Subcutaneous abdominal adipose tissue (tissue), 5 donors: Measurements from ENCODE around the gene RALGAPA2.

ENCODE experiments used
- H3K27ac ChIP-seq: one replicate; pipeline ENCODE4 v1.7.0; 2013; ENCODE audit warnings: low read depth, mild to moderate bottlenecking, inconsistent platforms, low read length, moderate library complexity
- H3K27me3 ChIP-seq, 5 donors: one replicate each; pipeline ENCODE4 v1.7.0; 2013; ENCODE audit warnings: low read length in 5 of 5, inconsistent platforms in 1 of 5; ENCODE audit not compliant: control insufficient read depth in 5 of 5, insufficient read depth in 4 of 5
- H3K36me3 ChIP-seq, 5 donors: one replicate each; pipeline ENCODE4 v1.7.0; 2013; ENCODE audit warnings: low read length in 5 of 5; ENCODE audit not compliant: control insufficient read depth in 5 of 5, insufficient read depth in 5 of 5
- H3K4me1 ChIP-seq, 5 donors: one replicate each; pipeline ENCODE4 v1.7.0; 2013; ENCODE audit warnings: low read length in 5 of 5, mild to moderate bottlenecking in 3 of 5, moderate library complexity in 1 of 5; ENCODE audit not compliant: control insufficient read depth in 5 of 5, insufficient read depth in 5 of 5
- H3K4me3 ChIP-seq, 5 donors: one replicate each; pipeline ENCODE4 v1.7.0; 2013; ENCODE audit warnings: low read length in 5 of 5, low read depth in 1 of 5
- H3K9ac ChIP-seq, 5 donors: one replicate each; pipeline ENCODE4 v1.7.0; 2013; ENCODE audit warnings: low read length in 5 of 5, mild to moderate bottlenecking in 4 of 5, moderate library complexity in 3 of 5
- H3K9me3 ChIP-seq, 5 donors: one replicate each; pipeline ENCODE4 v1.7.0; 2013; ENCODE audit warnings: low read length in 5 of 5; ENCODE audit not compliant: control insufficient read depth in 5 of 5
- donor health status: healthy.
- donor health status: healthy.
- donor health status: healthy.
- donor health status: healthy.
- donor health status: healthy.

Gene RALGAPA2

GRCh38 chr20:20490673-20491072 is 221.8 kb downstream of the RALGAPA2 start:
- Histone ChIP-seq H3K9ac (no peak overlapping the region), H3K36me3 (peaks cover 34 to 59% (median 44%) of the 10 kb centered on the region in 5 donors), H3K27me3 (no peaks in the 10 kb centered on the region), H3K4me3 (no peak overlapping the region), H3K9me3 (no peaks in the 10 kb centered on the region), H3K27ac (no peak overlapping the region), H3K4me1 (peaks cover 0 to 5% (median 4%) of the 10 kb centered on the region in 5 donors)

DNA sequence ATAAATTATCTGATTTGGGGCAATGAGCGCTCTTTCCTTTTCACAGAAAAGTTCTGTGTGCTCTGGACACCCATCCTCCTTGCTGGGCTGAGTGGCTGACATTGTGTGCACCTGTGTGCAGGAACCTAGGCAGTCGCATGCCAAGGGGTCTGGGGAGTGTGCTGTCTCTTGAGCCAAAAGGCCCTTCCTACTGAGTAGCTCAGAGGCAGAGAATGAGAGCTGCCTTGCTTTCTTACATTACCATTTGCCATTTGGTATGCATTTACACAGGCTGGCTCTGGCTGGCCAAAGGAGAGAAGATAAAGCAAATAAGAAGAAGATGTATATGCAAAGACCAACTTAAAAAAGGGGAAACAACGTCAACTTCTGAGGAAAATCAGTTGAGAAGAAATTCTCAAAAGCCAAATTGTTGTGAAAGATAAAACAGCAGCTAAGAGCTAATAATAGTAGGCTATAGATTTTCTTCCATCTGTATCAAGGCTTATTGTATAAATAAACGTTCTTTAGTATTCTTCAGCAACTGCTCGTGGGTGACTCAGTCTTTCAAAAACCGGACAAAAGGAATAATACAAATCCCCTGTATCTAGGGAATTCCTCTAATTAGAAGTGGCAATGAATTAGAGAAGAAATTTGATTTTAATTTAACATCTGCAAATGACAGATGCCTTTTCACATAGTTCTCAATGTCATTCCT is 222.6 kb downstream of the RALGAPA2 start:
- Histone ChIP-seq H3K27ac (no peak overlapping the region), H3K4me3 (no peak overlapping the region), H3K36me3 (peaks cover 28 to 50% (median 35%) of the 10 kb centered on the region in 5 donors)

DNA sequence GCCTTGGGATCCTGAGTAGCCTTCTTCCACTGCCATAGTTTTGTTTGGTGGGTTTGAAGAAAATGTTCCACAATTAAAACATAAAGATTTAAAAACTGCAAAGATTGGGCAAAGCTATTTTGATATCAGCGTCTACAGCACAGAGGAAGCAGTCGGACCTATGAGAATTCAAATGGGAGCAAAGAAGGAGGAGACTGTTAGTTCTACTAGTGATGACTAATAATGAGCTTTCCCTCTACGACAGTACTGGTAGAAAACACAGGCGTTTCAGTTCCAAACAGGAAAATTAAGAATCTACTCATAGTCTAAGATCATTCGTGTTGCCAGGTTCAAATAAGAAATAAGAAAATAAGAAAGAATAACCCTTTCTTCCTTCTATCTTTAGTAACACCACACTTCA is 223.4 kb downstream of the RALGAPA2 start:
- Histone ChIP-seq H3K27me3 (no peaks in the 10 kb centered on the region), H3K27ac (no peak overlapping the region), H3K4me3 (no peak overlapping the region), H3K9ac (no peak overlapping the region), H3K9me3 (no peaks in the 10 kb centered on the region), H3K4me1 (peaks cover 0 to 5% (median 4%) of the 10 kb centered on the region in 5 donors), H3K36me3 (peaks cover 23 to 44% (median 34%) of the 10 kb centered on the region in 5 donors)

More for the DNA sequence above, 222.6 kb downstream of the RALGAPA2 start:
- Histone ChIP-seq H3K4me1 (peaks cover 0 to 5% (median 4%) of the 10 kb centered on the region in 5 donors), H3K9ac (no peak overlapping the region), H3K27me3 (no peaks in the 10 kb centered on the region), H3K9me3 (no peaks in the 10 kb centered on the region)

DNA sequence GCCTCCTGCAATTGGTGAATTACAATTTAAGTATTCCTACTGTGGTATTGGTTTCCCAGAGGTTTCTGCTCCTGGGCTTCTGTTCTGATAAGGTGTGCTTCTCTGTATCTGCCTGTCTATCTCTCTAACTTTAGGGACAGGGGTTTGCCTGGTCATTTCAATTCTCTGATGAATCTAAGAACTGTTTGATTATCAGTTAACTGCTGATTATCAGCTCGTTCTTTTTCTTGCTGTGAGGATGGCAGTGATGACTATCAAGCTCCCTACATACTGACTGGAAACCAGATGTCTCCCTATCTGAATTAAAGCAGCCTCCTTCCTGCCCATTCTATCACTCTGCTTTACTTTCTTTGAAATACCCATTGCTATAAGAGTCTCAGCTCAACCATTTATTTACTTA is 224.1 kb downstream of the RALGAPA2 start:
- Histone ChIP-seq H3K4me1 (peaks cover 0 to 5% (median 4%) of the 10 kb centered on the region in 5 donors), H3K9ac (no peak overlapping the region), H3K9me3 (no peaks in the 10 kb centered on the region), H3K4me3 (no peak overlapping the region), H3K27me3 (no peaks in the 10 kb centered on the region), H3K36me3 (peaks cover 21 to 46% (median 34%) of the 10 kb centered on the region in 5 donors), H3K27ac (no peak overlapping the region)

DNA sequence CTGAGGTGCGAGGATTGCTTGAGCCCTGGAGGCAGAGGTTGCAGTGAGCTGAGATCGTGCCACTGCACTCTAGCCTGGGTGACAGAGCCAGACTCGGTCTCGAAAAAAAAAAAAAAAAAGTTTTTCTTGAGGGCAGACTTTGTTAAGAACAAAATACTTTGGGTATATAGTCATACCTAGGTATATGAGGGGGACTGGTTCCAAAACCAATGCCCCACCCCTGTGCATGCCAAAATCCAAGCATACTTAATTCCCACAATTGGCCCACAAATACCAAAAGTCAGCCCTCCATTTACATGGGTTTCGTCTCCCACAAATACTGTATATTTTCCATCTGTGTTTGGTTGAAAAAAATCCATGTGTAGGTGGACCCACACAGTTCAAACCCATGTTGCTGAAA is 224.6 kb downstream of the RALGAPA2 start:
- Histone ChIP-seq H3K27me3 (no peaks in the 10 kb centered on the region), H3K36me3 (peaks cover 21 to 51% (median 37%) of the 10 kb centered on the region in 5 donors), H3K27ac (no peak overlapping the region), H3K9ac (no peak overlapping the region), H3K4me3 (no peak overlapping the region), H3K4me1 (peaks cover 0 to 1% (median under 1%) of the 10 kb centered on the region in 5 donors), H3K9me3 (no peaks in the 10 kb centered on the region)

- no peak overlapping the region for H3K27ac ChIP-seq
- H3K9me3 ChIP-seq = no peaks in the 10 kb centered on the region
- H3K9ac ChIP-seq = no peak overlapping the region
- H3K27me3 ChIP-seq = no peaks in the 10 kb centered on the region
- H3K36me3 ChIP-seq = peaks cover 11 to 42% (median 24%) of the 10 kb centered on the region in 5 donors
- H3K4me1 ChIP-seq = no peaks in the 10 kb centered on the region
- no peak overlapping the region for H3K4me3 ChIP-seq
These were observed 229.1 kb downstream of the RALGAPA2 start for GRCh38 chr20:20483328-20483727.

GRCh38 chr20:20482453-20482852 is 230.0 kb downstream of the RALGAPA2 start:
- Histone ChIP-seq H3K27me3 (no peaks in the 10 kb centered on the region), H3K27ac (no peak overlapping the region), H3K9me3 (no peaks in the 10 kb centered on the region), H3K4me1 (no peaks in the 10 kb centered on the region), H3K4me3 (no peak overlapping the region), H3K9ac (no peak overlapping the region), H3K36me3 (peaks cover 7 to 33% (median 16%) of the 10 kb centered on the region in 5 donors)

DNA sequence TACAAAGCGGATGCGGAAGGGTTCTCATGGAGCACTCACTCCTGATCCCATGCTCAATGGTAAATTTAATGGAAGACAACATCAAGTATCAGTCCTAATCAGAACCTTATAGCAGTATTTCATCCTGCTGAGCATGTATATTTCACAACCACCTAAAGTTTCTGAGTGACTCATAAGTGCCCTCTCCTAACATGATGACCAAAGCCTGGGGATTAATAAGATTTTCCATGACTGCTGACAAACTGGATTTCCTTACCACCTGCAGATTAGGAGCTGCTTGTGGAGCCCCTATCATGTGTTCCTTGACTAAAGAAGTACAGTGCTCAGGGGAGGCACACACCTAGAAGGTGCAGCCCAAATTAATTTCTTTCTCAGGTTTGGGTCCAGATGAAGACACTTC is 231.8 kb downstream of the RALGAPA2 start:
- Histone ChIP-seq H3K27ac (no peak overlapping the region), H3K9ac (no peak overlapping the region), H3K4me3 (no peak overlapping the region), H3K4me1 (no peaks in the 10 kb centered on the region), H3K27me3 (no peaks in the 10 kb centered on the region), H3K36me3 (peaks cover 2 to 29% (median 11%) of the 10 kb centered on the region in 5 donors), H3K9me3 (no peaks in the 10 kb centered on the region)

DNA sequence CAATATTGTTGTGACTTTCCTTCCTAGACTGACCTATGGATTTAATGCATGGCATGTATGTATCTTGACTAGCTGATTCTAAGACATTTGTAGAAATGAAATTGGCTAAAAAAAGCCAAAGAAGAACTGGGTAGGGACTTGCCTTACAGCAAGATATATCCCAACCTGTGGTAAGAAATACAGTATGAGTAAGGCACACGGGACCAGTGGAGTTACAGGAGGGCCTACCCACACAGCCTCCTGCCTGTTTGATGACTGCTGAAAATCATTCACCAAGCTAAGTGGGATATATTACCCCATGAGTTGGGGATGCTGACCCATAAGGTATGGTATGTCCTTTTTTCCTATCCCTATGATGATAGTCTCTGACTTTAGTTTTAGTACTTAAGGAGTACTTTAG is 232.3 kb downstream of the RALGAPA2 start:
- no peaks in the 10 kb centered on the region for H3K9me3 ChIP-seq
- no peak overlapping the region for H3K27ac ChIP-seq
- no peak overlapping the region for H3K9ac ChIP-seq
- peaks cover 3 to 29% (median 11%) of the 10 kb centered on the region in 5 donors for H3K36me3 ChIP-seq
- no peak overlapping the region for H3K4me3 ChIP-seq
- no peaks in the 10 kb centered on the region for H3K4me1 ChIP-seq
- H3K27me3 ChIP-seq = no peaks in the 10 kb centered on the region

DNA sequence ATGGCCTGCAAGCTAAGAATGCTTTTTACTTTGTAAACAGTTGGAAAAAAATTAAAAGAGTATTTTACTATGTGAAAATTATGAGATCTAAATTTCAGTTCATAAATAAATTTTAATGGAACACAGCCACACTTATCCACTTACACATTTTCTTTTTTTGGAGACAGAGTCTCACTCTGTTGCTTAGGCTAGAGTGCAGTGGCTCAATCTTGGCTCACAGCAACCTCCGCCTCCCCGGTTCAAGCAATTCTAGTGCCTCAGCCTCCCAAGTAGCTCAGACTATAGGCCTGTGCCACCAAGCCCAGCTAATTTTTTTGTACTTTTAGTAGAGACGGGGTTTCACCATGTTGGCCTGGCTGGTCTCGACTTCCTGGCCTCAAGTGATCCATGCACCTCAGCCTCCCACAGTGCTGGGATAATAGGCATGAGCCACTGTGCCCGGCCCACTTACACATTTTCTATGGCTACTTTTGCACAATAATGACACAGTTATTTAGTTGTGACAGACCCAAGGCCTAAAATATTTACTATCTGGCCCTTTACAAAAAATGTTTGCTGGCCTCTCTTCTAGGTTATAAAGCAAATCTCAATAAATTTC is 234.9 kb downstream of the RALGAPA2 start:
- H3K27ac ChIP-seq = no peak overlapping the region
- no peaks in the 10 kb centered on the region for H3K27me3 ChIP-seq
- H3K36me3 ChIP-seq = peaks cover 4 to 31% (median 12%) of the 10 kb centered on the region in 5 donors
- no peak overlapping the region for H3K9ac ChIP-seq
- no peaks in the 10 kb centered on the region for H3K9me3 ChIP-seq
- no peaks in the 10 kb centered on the region for H3K4me1 ChIP-seq
- H3K4me3 ChIP-seq = no peak overlapping the region
